Type B pancreatic cell (in vitro differentiated cells): ENCODE data around the gene RNASE7. TPM values are rescaled to one million over a fixed set of nuclear protein-coding genes. Genes with fewer than 3 reads are reported as not detected.
"Not testable (repeated sequence)": the region's sequence is repeated elsewhere in the genome, so short reads cannot be mapped to it uniquely, and the experiment has no call there.

ENCODE experiments used
- DNase-seq: peaks from one replicate; pipeline ENCODE4 v3.0.0; 2021; ENCODE audit warnings: mixed read lengths; ENCODE audit not compliant: unreplicated experiment; ENCODE audit errors: extremely low spot score
- H3K27ac Mint-ChIP-seq: 2 replicates; pipeline ENCODE4 v1.8.0; 2021; ENCODE audit warnings: mild to moderate bottlenecking, mixed read lengths
- H3K27me3 Mint-ChIP-seq: 2 replicates; pipeline ENCODE4 v1.8.0; 2021; ENCODE audit warnings: mixed read lengths
- H3K36me3 Mint-ChIP-seq: 2 replicates; pipeline ENCODE4 v1.8.0; 2021; ENCODE audit warnings: mixed read lengths
- H3K4me1 Mint-ChIP-seq: one replicate; pipeline ENCODE4 v1.8.0; 2021; ENCODE audit warnings: mixed read lengths; ENCODE audit not compliant: unreplicated experiment
- H3K4me3 Mint-ChIP-seq: 2 replicates; pipeline ENCODE4 v1.8.0; 2021; ENCODE audit warnings: mild to moderate bottlenecking, mixed read lengths
- H3K9me3 Mint-ChIP-seq: 2 replicates; pipeline ENCODE4 v1.8.0; 2021; ENCODE audit warnings: mixed read lengths
- CTCF ChIP-seq: fragments of 200-600 bp; sonication (generic); conservative IDR thresholded peaks from 2 replicates; pipeline ENCODE4 v1.5.0; 2021; ENCODE audit warnings: antibody characterized with exemption, mild to moderate bottlenecking
- total RNA-seq: library from RNA; stranded (reverse); gene quantifications from 2 replicates; pipeline ENCODE4 v1.2.1, GENCODE V29; 2021; ENCODE audit warnings: low replicate concordance

RNASE7 gene
- total RNA-seq, 1 donor from 2014 or later, result not detected

GRCh38 chr14:20998674-20999366, 43.3 kb upstream of the RNASE7 start, which contains the start of gene SLC39A2:
Gene SLC39A2 (plus strand): TSS chr14:20999293. CDS start chr14:20999447, 154 bp downstream.
- Mint-ChIP-seq H3K36me3 (peaks cover 15% of the 10 kb centered on the region), H3K4me3 (peak within 1 kb of the TSS; percentile 84), H3K27ac (peak within 1 kb of the TSS; percentile 96), H3K27me3 (no peaks in the 10 kb centered on the region), H3K4me1 (peaks cover 17% of the 10 kb centered on the region), H3K9me3 (no peaks in the 10 kb centered on the region)
- DNase-seq, result no peak
- TF ChIP-seq CTCF, result no peak

- no peaks in the 10 kb centered on the region for H3K27me3 Mint-ChIP-seq
- peak overlapping the region; percentile 96 for H3K27ac Mint-ChIP-seq
- no peaks in the 10 kb centered on the region for H3K9me3 Mint-ChIP-seq
- DNase-seq, result no peak
- peaks cover 17% of the 10 kb centered on the region for H3K4me1 Mint-ChIP-seq
- peak overlapping the region; percentile 84 for H3K4me3 Mint-ChIP-seq
- no peak for TF ChIP-seq CTCF
- peaks cover 10% of the 10 kb centered on the region for H3K36me3 Mint-ChIP-seq
These were observed 42.6 kb upstream of the RNASE7 start for GRCh38 chr14:20999591-20999990.

- peaks cover under 1% of the 10 kb centered on the region for H3K36me3 Mint-ChIP-seq
- no peaks in the 10 kb centered on the region for H3K9me3 Mint-ChIP-seq
- TF ChIP-seq CTCF, result no peak
- H3K27me3 Mint-ChIP-seq, result no peaks in the 10 kb centered on the region
- H3K4me3 Mint-ChIP-seq, result no peak overlapping the region
- DNase-seq, result no peak
- H3K4me1 Mint-ChIP-seq, result peaks cover 17% of the 10 kb centered on the region
- peak overlapping the region; percentile 57 for H3K27ac Mint-ChIP-seq
These were observed 40.9 kb upstream of the RNASE7 start for GRCh38 chr14:21001218-21001617.

DNA sequence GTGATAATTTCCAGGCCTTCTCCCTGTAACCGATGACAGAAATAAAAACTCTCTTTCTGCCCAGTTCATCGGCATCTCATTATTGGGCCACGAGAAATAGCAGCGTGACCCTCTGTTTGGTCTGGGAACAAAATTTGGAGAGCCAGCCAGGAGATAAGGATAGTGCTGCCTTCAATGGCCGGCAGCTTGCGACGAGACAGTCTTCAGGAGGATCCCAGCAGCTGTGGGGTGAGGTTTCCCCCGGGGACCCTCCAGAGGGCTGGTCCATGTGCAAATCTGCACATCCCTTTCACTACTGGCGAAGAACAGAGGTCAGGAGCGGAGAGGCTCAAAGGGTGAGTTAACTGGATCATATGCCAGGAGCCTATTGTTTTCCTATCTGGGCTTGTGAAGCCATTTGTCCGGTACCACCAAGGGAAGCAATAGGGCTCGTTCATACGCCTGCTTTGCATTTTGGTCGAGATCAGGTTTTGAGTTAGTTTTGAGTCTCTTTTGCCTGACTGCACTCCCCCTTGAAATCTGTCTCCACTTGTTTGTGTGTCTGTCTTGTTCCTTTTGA, 38.3 kb upstream of the RNASE7 start:
- Mint-ChIP-seq H3K36me3 (no peaks in the 10 kb centered on the region), H3K4me3 (no peak overlapping the region), H3K9me3 (no peaks in the 10 kb centered on the region), H3K27me3 (no peaks in the 10 kb centered on the region), H3K4me1 (peaks cover 4% of the 10 kb centered on the region), H3K27ac (no peak overlapping the region)
- TF ChIP-seq CTCF, result no peak
- no peak for DNase-seq

GRCh38 chr14:21009721-21010120, 32.4 kb upstream of the RNASE7 start:
- H3K36me3 Mint-ChIP-seq, H3K27me3 Mint-ChIP-seq, H3K4me1 Mint-ChIP-seq, H3K9me3 Mint-ChIP-seq, DNase-seq, H3K4me3 Mint-ChIP-seq: not testable (repeated sequence)
- peak overlapping the region; percentile 24 for H3K27ac Mint-ChIP-seq

DNA sequence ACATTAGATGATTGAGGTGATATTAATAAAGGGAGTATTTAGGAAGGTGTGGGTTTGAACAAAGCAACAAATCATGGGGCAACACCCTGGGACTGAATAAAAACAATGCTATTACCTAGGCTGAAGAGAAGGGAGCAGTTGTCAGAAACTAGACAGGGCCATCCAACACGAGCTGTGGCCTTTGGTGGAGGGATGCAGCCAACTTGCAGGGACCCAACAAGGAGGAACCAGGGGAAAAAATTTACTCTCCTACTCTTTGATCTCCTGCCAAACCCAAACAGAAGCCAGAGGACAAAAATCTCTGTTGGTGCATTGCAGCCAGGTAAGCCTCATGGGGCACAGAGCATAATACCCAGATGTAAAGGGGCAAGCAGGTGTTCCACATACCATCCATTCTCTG, 31.0 kb upstream of the RNASE7 start:
- no peak for DNase-seq

More for the DNA sequence above, 31.0 kb upstream of the RNASE7 start:
- peaks cover 6% of the 10 kb centered on the region for H3K27me3 Mint-ChIP-seq
- H3K4me3 Mint-ChIP-seq, result no peak overlapping the region
- no peak overlapping the region for H3K27ac Mint-ChIP-seq
- TF ChIP-seq CTCF, result no peak
- H3K4me1 Mint-ChIP-seq, result peaks cover 19% of the 10 kb centered on the region
- no peaks in the 10 kb centered on the region for H3K36me3 Mint-ChIP-seq
- H3K9me3 Mint-ChIP-seq, result no peaks in the 10 kb centered on the region
